Stimulated activated CD4-positive, alpha-beta T cell treated with anti-CD3 and anti-CD28 coated beads, Interleukin-15, amount 100 ng/mL, for 24 hours (primary cell): ENCODE results near the gene MTTP.

Experiments used
- DNase-seq: peaks from one replicate; pipeline ENCODE4 v3.0.0-alpha.2; 2020

MTTP gene

GRCh38 chr4:99593781-99594641 is 19.4 kb downstream of the MTTP start:
- DNase-seq: no peak

GRCh38 chr4:99594818-99595217 is 20.2 kb downstream of the MTTP start:
- no peak for DNase-seq

GRCh38 chr4:99606716-99607115 is 32.1 kb downstream of the MTTP start:
- no peak for DNase-seq

GRCh38 chr4:99608417-99608816 is 33.8 kb downstream of the MTTP start:
- DNase-seq: no peak

DNA sequence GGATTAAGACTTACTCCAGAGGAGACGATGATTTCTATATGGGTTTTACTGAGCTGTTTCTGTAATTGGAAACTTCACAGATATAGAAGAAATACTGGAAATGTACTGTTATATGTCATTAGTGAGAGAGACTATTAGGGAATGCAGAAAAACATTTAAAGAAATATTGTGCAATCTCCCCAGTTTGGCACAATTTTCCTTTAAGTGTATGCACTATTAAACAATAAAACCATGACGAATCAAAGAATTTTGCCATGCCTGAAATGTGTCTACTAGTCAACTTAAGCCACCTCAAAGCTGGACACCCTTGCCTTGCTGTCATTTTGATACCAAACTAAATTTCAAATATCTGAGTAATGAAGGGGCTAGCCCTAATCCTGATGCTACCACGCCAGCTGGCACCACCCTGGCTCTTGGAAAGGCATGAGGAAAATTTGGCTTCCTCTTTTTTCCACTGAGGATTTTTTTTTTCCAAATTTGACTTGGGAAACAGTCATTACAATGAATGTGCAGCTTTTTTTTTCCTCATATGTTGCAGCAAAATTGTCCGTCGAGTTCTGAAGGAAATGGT is 36.1 kb downstream of the MTTP start:
- no peak for DNase-seq

DNA sequence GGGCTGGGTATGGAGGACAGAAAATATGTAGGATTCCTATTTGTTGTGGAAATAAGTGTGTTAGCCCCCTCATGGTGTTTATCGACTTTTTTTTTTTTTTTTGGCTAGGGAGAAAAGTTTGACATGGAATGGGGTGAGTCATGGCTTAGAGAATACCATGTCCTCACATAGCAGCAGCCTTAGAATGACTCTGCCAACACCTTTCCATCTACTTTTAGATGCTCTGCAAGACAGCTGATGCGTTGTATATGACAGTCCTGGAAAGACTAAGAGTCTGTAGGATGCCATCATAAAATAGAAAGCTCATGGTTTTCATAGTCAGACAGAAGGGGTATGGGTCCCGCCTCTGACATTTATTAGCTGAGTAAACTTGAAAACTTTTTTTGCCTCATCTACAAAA is 37.7 kb downstream of the MTTP start:
- no peak for DNase-seq

DNA sequence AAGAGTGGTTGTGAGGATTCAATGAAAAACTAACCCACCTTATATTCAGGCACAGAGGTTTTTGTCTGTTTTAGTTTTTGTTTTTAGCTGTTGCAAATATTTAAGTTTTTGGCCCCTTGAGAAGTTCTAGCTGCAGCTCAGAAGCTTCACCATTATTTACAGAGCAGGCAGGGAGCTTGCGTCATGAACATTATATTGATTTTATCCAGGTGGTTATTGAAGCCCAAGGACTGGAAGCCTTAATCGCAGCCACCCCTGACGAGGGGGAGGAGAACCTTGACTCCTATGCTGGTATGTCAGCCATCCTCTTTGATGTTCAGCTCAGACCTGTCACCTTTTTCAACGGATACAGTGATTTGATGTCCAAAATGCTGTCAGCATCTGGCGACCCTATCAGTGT is 38.1 kb downstream of the MTTP start:
- DNase-seq: no peak

DNA sequence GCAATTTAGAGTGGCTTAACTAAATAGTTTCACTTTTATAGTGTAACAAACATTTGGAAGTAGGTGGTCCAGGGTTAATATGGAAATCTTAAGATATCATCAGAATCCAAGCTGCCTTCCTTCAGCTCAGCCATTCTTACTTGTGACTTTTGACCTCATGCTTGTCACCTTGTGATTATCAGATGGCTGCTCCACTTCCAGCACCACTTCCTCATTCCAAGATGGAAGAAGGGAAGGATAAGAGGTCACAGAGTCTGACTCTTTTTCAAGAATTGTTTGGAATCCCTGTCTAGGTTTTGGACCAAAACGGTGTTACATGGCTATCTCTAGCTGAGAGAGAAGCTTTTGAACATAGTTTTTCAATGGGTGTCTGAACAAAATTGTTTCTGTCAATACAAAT is 39.9 kb downstream of the MTTP start:
- no peak for DNase-seq

DNA sequence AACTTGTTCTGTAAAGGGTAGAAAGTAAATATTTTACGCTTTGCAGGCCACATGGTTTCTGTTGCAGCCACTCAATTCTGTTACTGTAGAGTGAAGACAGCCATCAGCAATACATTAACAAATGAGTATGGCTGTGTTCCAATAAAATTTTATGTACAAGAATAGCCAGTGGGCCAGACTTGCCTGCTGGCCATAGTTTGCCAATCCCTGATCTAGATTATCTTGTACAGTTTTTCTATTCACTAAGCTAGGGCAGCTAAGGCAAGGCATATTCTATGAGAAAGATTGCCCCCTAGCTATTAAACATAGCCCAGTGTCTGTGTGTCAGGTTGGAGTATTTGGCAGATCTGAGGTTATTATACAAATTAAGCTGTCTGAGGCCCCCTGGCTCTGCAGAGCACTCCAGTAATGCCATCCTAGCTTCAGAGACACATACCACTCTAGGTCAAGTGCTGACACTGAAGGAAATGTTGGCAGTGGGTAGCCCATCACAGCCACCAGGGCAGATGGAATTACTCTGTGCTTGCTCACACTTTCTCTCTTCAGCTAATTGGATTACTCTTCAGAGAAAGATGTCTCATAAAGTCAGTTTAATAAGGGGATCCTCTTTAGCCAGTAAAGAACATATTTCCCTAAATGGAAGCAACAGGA is 40.7 kb downstream of the MTTP start:
- DNase-seq: no peak

DNA sequence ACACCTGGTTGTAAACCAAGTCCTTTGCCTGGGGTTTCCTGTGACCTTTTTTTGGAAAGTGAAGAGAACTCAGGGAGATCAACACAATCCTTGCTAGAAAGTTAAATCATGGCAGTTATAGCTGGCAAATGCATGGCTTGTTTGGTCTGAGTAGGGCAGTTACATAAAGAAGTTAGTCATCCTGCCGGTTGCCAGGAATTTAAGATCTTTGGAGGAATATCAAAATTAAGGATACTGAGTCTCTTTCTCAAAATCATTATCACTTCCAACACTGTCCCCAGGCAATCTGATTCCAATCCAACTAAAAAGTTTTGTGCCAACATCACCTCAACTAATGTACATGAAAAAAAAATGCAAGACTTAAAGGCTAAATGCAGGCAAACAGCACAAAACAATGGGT is 42.8 kb downstream of the MTTP start:
- no peak for DNase-seq

DNA sequence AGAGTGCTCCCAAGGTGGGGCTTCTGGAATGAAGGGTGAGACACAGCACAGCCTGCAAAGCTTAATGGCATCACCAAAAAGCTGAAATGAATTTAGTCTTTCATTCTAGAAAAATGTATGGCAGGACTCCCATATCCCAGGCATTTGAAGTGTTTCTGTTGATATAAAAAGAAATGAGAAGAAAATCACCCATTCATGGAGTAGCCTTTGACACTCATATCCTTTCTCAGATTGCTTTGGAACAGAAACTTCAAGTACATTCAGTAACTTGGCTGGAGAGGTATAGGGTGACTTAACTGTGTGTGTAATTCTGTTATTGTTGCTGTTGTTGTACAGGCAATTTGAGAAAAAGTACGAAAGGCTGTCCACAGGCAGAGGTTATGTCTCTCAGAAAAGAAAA is 47.7 kb downstream of the MTTP start:
- DNase-seq: no peak

DNA sequence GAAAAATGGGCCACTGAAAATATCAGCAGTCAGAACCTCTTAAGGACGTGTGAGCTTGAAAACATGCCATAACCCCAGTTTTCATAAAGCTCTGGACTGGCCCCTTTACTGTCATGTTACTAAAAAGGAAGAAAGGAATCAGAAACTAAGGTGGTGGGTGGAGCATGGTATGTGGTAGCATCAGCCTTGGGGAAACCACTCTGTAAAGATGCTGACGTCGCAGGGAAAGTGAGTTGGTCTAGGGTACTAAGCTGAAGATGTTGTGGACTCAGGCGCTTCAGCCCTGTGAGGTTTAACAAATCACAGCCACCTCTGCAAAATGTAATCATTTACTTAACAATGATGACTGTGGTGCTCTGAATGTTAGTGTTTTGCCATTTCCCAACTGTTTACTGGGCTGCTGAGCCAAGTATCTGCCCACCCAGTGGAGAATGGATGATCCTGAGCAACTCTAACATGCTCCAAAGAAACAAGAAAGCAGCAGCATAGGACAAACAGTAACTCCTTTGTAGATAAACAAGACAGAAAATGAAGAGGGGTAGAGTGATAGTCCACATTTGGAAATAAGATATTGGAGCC is 49.6 kb downstream of the MTTP start:
- DNase-seq: peak; percentile 9

DNA sequence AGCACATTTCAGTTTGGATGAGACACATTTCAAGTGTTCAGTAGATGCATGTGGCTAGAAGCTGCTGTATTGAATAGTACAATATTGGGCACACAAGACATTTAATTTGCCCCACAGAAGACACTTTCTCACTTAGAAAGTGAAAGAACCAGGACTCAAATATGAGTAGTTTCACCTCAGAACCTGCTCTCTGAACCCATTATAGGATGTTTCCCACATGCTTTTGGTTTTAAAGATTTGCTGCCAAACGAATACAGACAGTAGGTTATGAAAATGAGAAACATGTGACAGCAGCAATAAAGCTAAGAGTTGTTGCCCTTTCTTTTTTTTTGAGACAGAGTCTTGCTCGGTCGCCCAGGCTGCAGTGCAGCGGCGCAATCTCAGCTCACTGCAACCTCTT is 50.7 kb downstream of the MTTP start:
- DNase-seq: no peak

- no peak for DNase-seq
Observed at GRCh38 chr4:99628040-99628439, 53.4 kb downstream of the MTTP start.

DNA sequence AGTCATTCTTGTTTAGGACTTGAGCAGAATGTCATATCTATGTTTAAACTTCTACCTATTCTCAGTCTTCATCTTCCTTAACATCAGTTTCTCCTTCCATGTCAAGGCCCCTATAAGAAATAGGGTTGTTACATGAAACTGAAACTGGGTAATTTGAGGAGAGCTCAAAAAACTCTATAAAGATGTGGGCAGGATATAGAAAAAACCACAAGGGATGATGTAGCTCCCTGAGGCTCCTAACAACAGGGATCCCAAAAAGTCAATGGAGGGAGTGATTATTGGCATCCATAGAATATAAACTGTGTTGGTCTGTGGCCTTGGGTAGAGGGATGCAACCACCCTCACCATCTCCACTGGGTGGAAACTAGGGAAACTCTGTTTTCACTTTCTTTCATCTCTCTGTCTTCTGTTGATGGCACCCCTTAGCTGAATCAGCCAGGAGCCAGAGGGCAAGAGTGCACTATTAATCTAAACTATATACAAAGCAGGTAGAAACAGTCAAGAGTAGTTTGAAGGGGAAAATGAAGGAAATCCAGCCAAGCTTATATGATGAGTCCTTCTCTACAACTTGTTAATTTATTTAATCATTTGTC is 55.4 kb downstream of the MTTP start:
- no peak for DNase-seq

DNA sequence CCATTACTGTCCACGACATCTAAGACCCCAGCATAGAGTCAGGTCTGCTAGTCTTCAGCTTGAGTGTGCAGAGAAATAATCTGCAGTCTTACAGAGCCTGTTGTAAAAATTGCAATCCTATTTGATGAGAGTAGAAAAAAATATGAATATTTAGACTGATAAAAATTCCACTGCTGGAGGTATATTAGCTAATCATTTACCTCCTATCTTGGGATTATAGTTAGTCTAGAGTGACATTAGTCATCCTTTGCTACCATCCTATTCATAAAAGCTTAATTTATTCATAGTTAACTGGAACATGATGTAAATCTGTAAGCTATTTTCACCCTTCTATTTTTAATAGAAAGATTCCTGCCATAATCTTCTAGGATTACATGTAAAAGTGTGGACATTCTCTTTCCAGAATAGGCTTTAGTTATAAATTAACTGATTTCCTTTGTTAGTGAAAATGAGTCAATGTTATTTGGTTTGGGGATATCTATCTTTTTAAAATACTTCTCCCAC is 56.3 kb downstream of the MTTP start:
- no peak for DNase-seq

- no peak for DNase-seq
Observed at GRCh38 chr4:99633772-99634171, 59.1 kb downstream of the MTTP start.

DNA sequence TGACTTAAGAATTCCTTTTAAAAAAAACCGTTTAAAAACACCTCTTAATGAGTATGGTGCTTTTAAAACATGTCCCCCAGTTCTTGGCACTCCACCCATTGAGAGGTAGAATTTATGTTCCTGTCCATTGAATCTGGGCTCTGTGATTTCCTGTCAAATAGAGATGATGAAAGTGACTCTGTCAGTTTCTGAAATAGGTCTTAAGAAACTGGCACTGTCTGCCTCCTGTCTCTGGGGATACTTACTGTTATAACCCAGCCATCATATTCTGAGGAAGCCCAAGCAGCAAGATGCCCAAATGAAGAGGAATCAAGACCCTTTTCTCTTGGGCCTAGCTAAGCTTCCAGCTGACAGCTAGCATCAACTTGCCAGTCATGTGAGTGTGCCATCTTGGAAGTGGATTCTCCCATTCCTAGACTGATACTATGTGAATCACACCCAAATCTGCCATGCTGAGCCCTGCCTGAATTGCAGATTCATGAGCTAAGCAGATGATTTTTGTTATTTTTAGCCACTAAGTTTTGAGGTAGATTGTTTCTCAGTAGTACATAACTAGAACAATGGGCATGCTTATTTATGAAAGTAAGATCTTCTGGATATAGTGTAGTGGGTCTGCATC is 60.2 kb downstream of the MTTP start:
- no peak for DNase-seq

- DNase-seq: no peak
Observed at GRCh38 chr4:99635601-99636000, 61.0 kb downstream of the MTTP start.

DNA sequence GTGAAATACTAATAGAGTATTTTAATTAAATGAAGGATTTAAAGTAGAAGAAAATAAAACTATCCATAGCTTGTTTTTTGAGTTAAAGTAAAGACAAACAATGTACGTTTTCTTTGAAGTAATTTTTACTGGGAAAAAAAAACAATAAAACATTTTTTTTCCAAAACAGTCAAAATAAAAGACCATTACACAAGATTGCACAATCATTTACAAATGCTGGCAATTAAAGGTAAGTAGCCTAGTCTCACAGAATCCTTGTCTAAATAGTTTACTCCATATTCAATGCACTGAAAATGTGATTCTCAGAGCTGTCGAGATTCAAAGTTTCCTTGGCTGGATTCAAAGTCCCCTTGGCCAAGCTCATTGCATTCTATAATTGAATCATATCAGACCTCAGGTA is 61.8 kb downstream of the MTTP start:
- no peak for DNase-seq

DNA sequence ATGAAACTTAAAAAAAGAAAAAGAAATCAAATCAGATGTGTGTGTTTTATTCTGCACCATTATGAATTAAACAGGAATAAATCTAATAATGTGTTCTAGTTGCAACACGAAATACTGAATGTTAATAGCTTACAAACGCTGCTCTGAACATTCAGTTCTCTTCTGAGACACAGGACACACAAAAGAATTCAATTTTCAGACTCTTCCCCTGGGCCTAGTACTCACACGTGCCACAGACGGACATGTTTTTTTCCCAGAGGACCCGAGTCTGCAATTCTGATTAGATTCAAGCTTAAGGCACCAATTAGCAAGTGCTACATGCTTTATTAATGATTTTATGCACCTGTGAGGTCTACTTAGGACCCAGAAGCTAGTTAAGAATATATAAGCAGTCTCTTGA is 62.5 kb downstream of the MTTP start:
- DNase-seq: no peak

- no peak for DNase-seq
Observed at GRCh38 chr4:99640676-99641075, 66.1 kb downstream of the MTTP start.
